ENCODE data around the gene CT45A7. TPM values are rescaled to one million over a fixed set of nuclear protein-coding genes. Genes with fewer than 3 reads are reported as not detected.

The CT45A7 gene, protein sequence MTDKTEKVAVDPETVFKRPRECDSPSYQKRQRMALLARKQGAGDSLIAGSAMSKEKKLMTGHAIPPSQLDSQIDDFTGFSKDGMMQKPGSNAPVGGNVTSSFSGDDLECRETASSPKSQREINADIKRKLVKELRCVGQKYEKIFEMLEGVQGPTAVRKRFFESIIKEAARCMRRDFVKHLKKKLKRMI
- total RNA-seq, result not detected in 2 replicates

DNA sequence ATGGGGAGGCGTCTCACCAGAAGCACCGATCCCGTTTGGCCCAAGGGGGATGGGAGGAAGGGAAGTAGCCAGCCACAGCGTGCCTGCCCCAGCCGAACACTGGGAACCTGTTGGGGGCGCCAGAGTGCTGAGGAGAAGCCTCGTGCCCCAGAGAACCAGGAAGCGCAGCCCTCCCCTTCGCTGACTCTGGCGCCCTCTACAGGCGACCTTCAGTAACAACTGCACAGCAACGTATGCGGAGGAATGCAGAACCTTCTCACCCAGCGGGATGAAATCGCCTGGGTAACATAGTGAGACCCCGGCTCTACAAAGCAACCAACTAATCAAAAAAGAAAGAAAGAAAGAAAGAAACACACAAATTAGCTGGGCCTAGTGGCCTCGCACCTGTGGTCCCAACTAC is at the start of gene CT45A7:
CT45A7 (minus strand) TSS at position 101 of the 400 bp plus-strand sequence. CDS start 3,747 bp downstream, outside the sequence.

DNA sequence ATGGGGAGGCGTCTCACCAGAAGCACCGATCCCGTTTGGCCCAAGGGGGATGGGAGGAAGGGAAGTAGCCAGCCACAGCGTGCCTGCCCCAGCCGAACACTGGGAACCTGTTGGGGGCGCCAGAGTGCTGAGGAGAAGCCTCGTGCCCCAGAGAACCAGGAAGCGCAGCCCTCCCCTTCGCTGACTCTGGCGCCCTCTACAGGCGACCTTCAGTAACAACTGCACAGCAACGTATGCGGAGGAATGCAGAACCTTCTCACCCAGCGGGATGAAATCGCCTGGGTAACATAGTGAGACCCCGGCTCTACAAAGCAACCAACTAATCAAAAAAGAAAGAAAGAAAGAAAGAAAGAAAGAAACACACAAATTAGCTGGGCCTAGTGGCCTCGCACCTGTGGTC is 34.6 kb upstream of the CT45A7 start, which contains the start of gene CT45A9:
CT45A9 (minus strand) TSS at position 101 of the 400 bp plus-strand sequence. CDS start 3,751 bp downstream, outside the sequence.

DNA sequence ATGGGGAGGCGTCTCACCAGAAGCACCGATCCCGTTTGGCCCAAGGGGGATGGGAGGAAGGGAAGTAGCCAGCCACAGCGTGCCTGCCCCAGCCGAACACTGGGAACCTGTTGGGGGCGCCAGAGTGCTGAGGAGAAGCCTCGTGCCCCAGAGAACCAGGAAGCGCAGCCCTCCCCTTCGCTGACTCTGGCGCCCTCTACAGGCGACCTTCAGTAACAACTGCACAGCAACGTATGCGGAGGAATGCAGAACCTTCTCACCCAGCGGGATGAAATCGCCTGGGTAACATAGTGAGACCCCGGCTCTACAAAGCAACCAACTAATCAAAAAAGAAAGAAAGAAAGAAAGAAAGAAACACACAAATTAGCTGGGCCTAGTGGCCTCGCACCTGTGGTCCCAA is 17.4 kb upstream of the CT45A7 start, which contains the start of gene CT45A8:
CT45A8 (minus strand) TSS at position 101 of the 400 bp plus-strand sequence. CDS start 3,755 bp downstream, outside the sequence.

DNA sequence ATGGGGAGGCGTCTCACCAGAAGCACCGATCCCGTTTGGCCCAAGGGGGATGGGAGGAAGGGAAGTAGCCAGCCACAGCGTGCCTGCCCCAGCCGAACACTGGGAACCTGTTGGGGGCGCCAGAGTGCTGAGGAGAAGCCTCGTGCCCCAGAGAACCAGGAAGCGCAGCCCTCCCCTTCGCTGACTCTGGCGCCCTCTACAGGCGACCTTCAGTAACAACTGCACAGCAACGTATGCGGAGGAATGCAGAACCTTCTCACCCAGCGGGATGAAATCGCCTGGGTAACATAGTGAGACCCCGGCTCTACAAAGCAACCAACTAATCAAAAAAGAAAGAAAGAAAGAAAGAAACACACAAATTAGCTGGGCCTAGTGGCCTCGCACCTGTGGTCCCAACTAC is 17.2 kb downstream of the CT45A7 start, which contains the start of gene CT45A2:
CT45A2 (minus strand) TSS at position 101 of the 400 bp plus-strand sequence. CDS start 3,747 bp downstream, outside the sequence.

DNA sequence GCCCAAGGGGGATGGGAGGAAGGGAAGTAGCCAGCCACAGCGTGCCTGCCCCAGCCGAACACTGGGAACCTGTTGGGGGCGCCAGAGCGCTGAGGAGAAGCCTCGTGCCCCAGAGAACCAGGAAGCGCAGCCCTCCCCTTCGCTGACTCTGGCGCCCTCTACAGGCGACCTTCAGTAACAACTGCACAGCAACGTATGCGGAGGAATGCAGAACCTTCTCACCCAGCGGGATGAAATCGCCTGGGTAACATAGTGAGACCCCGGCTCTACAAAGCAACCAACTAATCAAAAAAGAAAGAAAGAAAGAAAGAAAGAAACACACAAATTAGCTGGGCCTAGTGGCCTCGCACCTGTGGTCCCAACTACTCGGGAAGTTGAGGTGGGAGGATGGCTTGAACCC is 34.4 kb downstream of the CT45A7 start, which contains the start of gene CT45A6:
CT45A6 (minus strand) TSS at position 101 of the 400 bp plus-strand sequence. CDS start 3,794 bp downstream, outside the sequence.

DNA sequence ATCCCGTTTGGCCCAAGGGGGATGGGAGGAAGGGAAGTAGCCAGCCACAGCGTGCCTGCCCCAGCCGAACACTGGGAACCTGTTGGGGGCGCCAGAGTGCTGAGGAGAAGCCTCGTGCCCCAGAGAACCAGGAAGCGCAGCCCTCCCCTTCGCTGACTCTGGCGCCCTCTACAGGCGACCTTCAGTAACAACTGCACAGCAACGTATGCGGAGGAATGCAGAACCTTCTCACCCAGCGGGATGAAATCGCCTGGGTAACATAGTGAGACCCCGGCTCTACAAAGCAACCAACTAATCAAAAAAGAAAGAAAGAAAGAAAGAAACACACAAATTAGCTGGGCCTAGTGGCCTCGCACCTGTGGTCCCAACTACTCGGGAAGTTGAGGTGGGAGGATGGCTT is 51.7 kb downstream of the CT45A7 start, which contains the start of gene CT45A5:
CT45A5 (minus strand) TSS at position 101 of the 400 bp plus-strand sequence. CDS start 3,774 bp downstream, outside the sequence.

Other genes starting within 250 kb of the CT45A7 start
- gene CT45A1, start 123.6 kb downstream of the CT45A7 start, total RNA-seq, result not detected in 2 replicates
- not detected in 2 replicates for gene CT45A3, start 69.1 kb downstream of the CT45A7 start, total RNA-seq
- not detected in 2 replicates for gene CT45A5, start 51.8 kb downstream of the CT45A7 start, total RNA-seq
- gene CT45A6, start 34.5 kb downstream of the CT45A7 start, total RNA-seq, result not detected in 2 replicates
- not detected in 2 replicates for gene CT45A2, start 17.3 kb downstream of the CT45A7 start, total RNA-seq
- not detected in 2 replicates for gene CT45A8, start 17.3 kb upstream of the CT45A7 start, total RNA-seq
- gene CT45A9, start 34.5 kb upstream of the CT45A7 start, total RNA-seq, result not detected in 2 replicates
- gene CT45A10, start 56.2 kb upstream of the CT45A7 start, total RNA-seq, result not detected in 2 replicates
- gene SAGE1, start 56.4 kb upstream of the CT45A7 start, total RNA-seq, result not detected in 2 replicates
- 13.7 and 19.3 TPM in 2 replicates for gene MMGT1, start 136.7 kb upstream of the CT45A7 start, total RNA-seq
- 21.7 and 29.0 TPM in 2 replicates for gene SLC9A6, start 148.2 kb upstream of the CT45A7 start, total RNA-seq

All from nasal cavity respiratory epithelium epithelial cell of viscerocranial mucosa (primary cell).